B cell (primary cell): ENCODE results near the gene TANC1.

ENCODE experiments used
- CTCF ChIP-seq: fragments of 200-600 bp; IDR thresholded peaks from one replicate; pipeline ENCODE4 v1.8.0; 2022; ENCODE audit warnings: antibody characterized with exemption, mild to moderate bottlenecking
- EZH2 ChIP-seq: IDR thresholded peaks from 2 replicates; pipeline ENCODE4 v1.6.1; 2012; ENCODE audit warnings: borderline replicate concordance, low read depth, mild to moderate bottlenecking, moderate library complexity, low read length; ENCODE audit not compliant: insufficient read depth, poor library complexity, severe bottlenecking

GRCh38 chr2:159252905-159253304, 284.5 kb downstream of the TANC1 start:
- TF ChIP-seq CTCF (no peak), EZH2 (no peak)
